Endothelial cell of umbilical vein (primary cell): Measurements from ENCODE around the gene CFAP45. TPM values are rescaled to one million over a fixed set of nuclear protein-coding genes. Genes with fewer than 3 reads are reported as not detected.

Experiments used
- BruUV-seq: library from RNA; stranded (reverse); fragments of 400-500 nt; replicated peaks from 2 replicates; lab custom pipeline; 2021; lab: Mats Ljungman, UMichigan
- CTCF ChIA-PET: fragments of 300-600, 350-600 bp; sonication (Branson Sonifier 250); formaldehyde crosslinking; loops from one replicate; lab custom pipeline; 2021; ENCODE audit warnings: antibody characterized with exemption, inconsistent platforms; lab: Charles Lee
- POLR2A ChIA-PET: fragments of 300-600, 350-600 bp; sonication (Branson Sonifier 250); formaldehyde crosslinking; loops from one replicate; lab custom pipeline; 2021; ENCODE audit warnings: antibody characterized with exemption, inconsistent platforms; lab: Charles Lee
- DNase-seq: peaks from one replicate; pipeline ENCODE4 v3.0.0-alpha.2; 2011; ENCODE audit warnings: low read depth, low spot score
- FAIRE-seq: peaks from 2 replicates; lab custom pipeline; 2011; peaks lifted over from hg19 to GRCh38; lab: Jason Lieb, UNC
- H2AFZ ChIP-seq: 2 replicates; pipeline ENCODE4 v1.6.0; 2012; ENCODE audit warnings: low read depth, low read length, control low read depth, inconsistent platforms
- H3K27ac ChIP-seq: 2 replicates; pipeline ENCODE4 v1.5.1; 2011; ENCODE audit warnings: low read depth, mild to moderate bottlenecking, control low read depth, low read length, moderate library complexity; ENCODE audit not compliant: insufficient read depth
- H3K27me3 ChIP-seq, 2 experiments: 2 replicates each; pipeline versions ENCODE4 v1.6.0 to v1.6.1; 2011; ENCODE audit warnings: low read length in 2 of 2, mixed read lengths in 1 of 2; ENCODE audit not compliant: control insufficient read depth in 2 of 2, insufficient read depth in 2 of 2
- H3K36me3 ChIP-seq, 2 experiments: 2 replicates in 1 of 2; 3 replicates in 1 of 2; pipeline ENCODE4 v1.5.1; 2011; ENCODE audit warnings: low read length in 2 of 2, mild to moderate bottlenecking in 1 of 2, moderate library complexity in 1 of 2; ENCODE audit not compliant: control insufficient read depth in 2 of 2, insufficient read depth in 2 of 2; ENCODE audit errors: extremely low read depth in 1 of 2
- H3K4me1 ChIP-seq: 3 replicates; pipeline ENCODE4 v1.5.1; 2011; ENCODE audit warnings: mild to moderate bottlenecking, low read length; ENCODE audit not compliant: control insufficient read depth, insufficient read depth; ENCODE audit errors: extremely low read depth
- H3K4me2 ChIP-seq: 2 replicates; pipeline ENCODE4 v1.6.1; 2011; ENCODE audit warnings: low read length, control low read depth, mixed read lengths; ENCODE audit not compliant: insufficient read depth
- H3K4me3 ChIP-seq, 3 experiments: fragments of 200-600 bp in 1 of 3; sonication (generic), shearing (Covaris generic) in 1 of 3; replicated peaks in 1 of 3; 2 replicates each; pipeline ENCODE4 v1.5.1; 2011 to 2016; ENCODE audit warnings: control low read depth in 3 of 3, low read length in 3 of 3, mild to moderate bottlenecking in 2 of 3, inconsistent platforms in 1 of 3, low read depth in 1 of 3, moderate library complexity in 1 of 3; ENCODE audit not compliant: insufficient read depth in 1 of 3
- H3K79me2 ChIP-seq: 2 replicates; pipeline ENCODE4 v1.6.0; 2012; ENCODE audit warnings: low read length, inconsistent platforms; ENCODE audit not compliant: control insufficient read depth, insufficient read depth
- H3K9ac ChIP-seq: replicated peaks from 2 replicates; pipeline ENCODE3; 2011; ENCODE audit warnings: low read length, control low read depth; ENCODE audit not compliant: insufficient read depth; ENCODE audit errors: extremely low read depth
- H3K9me1 ChIP-seq: replicated peaks from 3 replicates; pipeline ENCODE4 v1.6.0; 2011; ENCODE audit warnings: mild to moderate bottlenecking, low read length; ENCODE audit not compliant: control insufficient read depth, insufficient read depth; ENCODE audit errors: extremely low read depth
- H3K9me3 ChIP-seq: replicated peaks from 2 replicates; pipeline ENCODE4 v1.5.1; 2012; ENCODE audit warnings: low read length, inconsistent platforms; ENCODE audit not compliant: control insufficient read depth, insufficient read depth
- H4K20me1 ChIP-seq: replicated peaks from 2 replicates; pipeline ENCODE3; 2011; ENCODE audit warnings: mild to moderate bottlenecking, low read length; ENCODE audit not compliant: control insufficient read depth, insufficient read depth; ENCODE audit errors: extremely low read depth
- CTCF ChIP-seq, 2 donors: IDR thresholded peaks; 1 replicate in 1 of 2; 2 replicates in 1 of 2; pipeline ENCODE4 v1.5.1; 2011; ENCODE audit warnings: low read length in 2 of 2, mild to moderate bottlenecking in 2 of 2, moderate library complexity in 2 of 2, control low read depth in 1 of 2, inconsistent platforms in 1 of 2, low read depth in 1 of 2; ENCODE audit not compliant: insufficient read depth in 1 of 2; ENCODE audit errors: extremely low read depth in 1 of 2
- EZH2 ChIP-seq: IDR thresholded peaks from 2 replicates; pipeline ENCODE4 v1.6.1; 2012; ENCODE audit warnings: borderline replicate concordance, low read depth, mild to moderate bottlenecking, moderate library complexity, low read length, inconsistent platforms; ENCODE audit not compliant: severe bottlenecking
- FOS ChIP-seq: IDR thresholded peaks from 2 replicates; pipeline ENCODE4 v1.6.1; 2011; ENCODE audit warnings: mild to moderate bottlenecking, low read length, moderate library complexity, borderline replicate concordance; ENCODE audit not compliant: insufficient read depth
- GATA2 ChIP-seq: IDR thresholded peaks from 2 replicates; pipeline ENCODE4 v1.7.0; 2011; ENCODE audit warnings: low read depth, mild to moderate bottlenecking, moderate library complexity, mixed read lengths, low read length; ENCODE audit not compliant: insufficient read length, insufficient read depth
- JUN ChIP-seq: IDR thresholded peaks from 2 replicates; pipeline ENCODE4 v1.6.1; 2011; ENCODE audit warnings: borderline replicate concordance, low read depth; ENCODE audit not compliant: insufficient read length, insufficient read depth
- MAX ChIP-seq: IDR thresholded peaks from 2 replicates; pipeline ENCODE4 v1.6.1; 2011; ENCODE audit not compliant: insufficient read depth, insufficient read length
- POLR2A ChIP-seq: IDR thresholded peaks from 2 replicates; pipeline ENCODE4 v1.6.1; 2012; ENCODE audit warnings: low read depth, mild to moderate bottlenecking, control low read depth, low read length
- POLR2AphosphoS5 ChIP-seq: IDR thresholded peaks from 2 replicates; pipeline ENCODE4 v1.6.1; 2012; ENCODE audit warnings: low read depth, mild to moderate bottlenecking, control low read depth, low read length, moderate library complexity; ENCODE audit not compliant: insufficient read depth
- dilution Hi-C: fragments of 300-500 bp; cut with MboI; formaldehyde crosslinking; loops from one replicate; pipeline ENCODE4 v1.15.0; 2019; ENCODE audit warnings: low sequenced_read_pairs; ENCODE audit not compliant: extremely low pct_ligation_motif_present
- intact Hi-C: fragments of 100-400 bp; cut with micrococcal nuclease; formaldehyde crosslinking; loops from one replicate; pipeline ENCODE4 v1.10.0; 2022
- polyA plus RNA-seq, 4 experiments: library from polyadenylated mRNA; depleted of rRNA in 3 of 4; stranded (reverse) in 3 of 4; unstranded in 1 of 4; fragments of >200 nt; gene quantifications; 2 replicates each; pipeline versions ENCODE4 v1.2.1 to v1.2.3, GENCODE V29; 2011 to 2012; ENCODE audit warnings: missing spikeins in 1 of 4
- total RNA-seq: library from RNA; stranded (reverse); gene quantifications from 2 replicates; pipeline ENCODE4 v1.2.3, GENCODE V29; 2021

CFAP45 gene
- total and polyA plus RNA-seq, 2 donors (not counting 3 experiments of a cell fraction or from before 2014, with no cell fraction given): 0.25 to 2.5 TPM

GRCh38 chr1:159942632-159943277, 42.8 kb upstream of the CFAP45 start:
- H3K4me3 ChIP-seq: no peak overlapping the region
- H2AFZ ChIP-seq: no peak overlapping the region
- no peaks in the 10 kb centered on the region for H3K9me1 ChIP-seq
- CTCF ChIA-PET: interaction anchor here (1.7 to 13.3 kb wide), 2 partner anchors 63 to 144 kb away, joined by 7 to 169 read pairs; no protein-coding TSS in a partner anchor
- no peak overlapping the region for H3K9ac ChIP-seq
- no peak for TF ChIP-seq CTCF (IDR thresholded peaks at IDR 0.05; ENCODE audit: extremely low read depth in 1 of 2, insufficient read depth in 1 of 2, low read depth in 1 of 2, low read length in 2 of 2)
- TF ChIP-seq POLR2A: no peak
- no peak for TF ChIP-seq MAX
- TF ChIP-seq JUN: no peak
- TF ChIP-seq POLR2AphosphoS5: no peak
- no peak for TF ChIP-seq GATA2
- no peak for TF ChIP-seq EZH2
- no peak for TF ChIP-seq FOS
- FAIRE-seq: no peak
- H3K9me3 ChIP-seq: no peaks in the 10 kb centered on the region
- BruUV-seq: no TSS peak
- dilution Hi-C loops (no loop called here), intact Hi-C loops (no loop called here)
- H3K36me3 ChIP-seq: no peaks in the 10 kb centered on the region
- H3K4me1 ChIP-seq: peaks cover 5% of the 10 kb centered on the region
- no peak overlapping the region for H3K27ac ChIP-seq
- H3K4me2 ChIP-seq: no peak overlapping the region
- H3K27me3 ChIP-seq: peaks cover 24 to 30% of the 10 kb centered on the region in 2 experiments
- no peaks in the 10 kb centered on the region for H4K20me1 ChIP-seq
- POLR2A ChIA-PET: no interaction called here
- DNase-seq: no peak
- H3K79me2 ChIP-seq: no peaks in the 10 kb centered on the region
